ENCODE results near the gene PLOD3.
A peak's percentile ranks its signal among the peaks of the same experiment; 100 is the strongest.

GRCh38 chr7:101216001-101216859 lies 1.2 kb downstream of the PLOD3 start:
- TF ChIP-seq CTCF (IDR thresholded peaks at IDR 0.05; ENCODE audit: low read depth, low read length) (no peak), MYC (IDR thresholded peaks at IDR 0.05; ENCODE audit: low read depth, low read length) (no peak)
- TF ChIP-seq, protein P1, sequence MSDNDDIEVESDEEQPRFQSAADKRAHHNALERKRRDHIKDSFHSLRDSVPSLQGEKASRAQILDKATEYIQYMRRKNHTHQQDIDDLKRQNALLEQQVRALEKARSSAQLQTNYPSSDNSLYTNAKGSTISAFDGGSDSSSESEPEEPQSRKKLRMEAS (IDR thresholded peaks at IDR 0.05; ENCODE audit: low read depth, low read length) = peak; percentile 85
